GM23338 (cell line): Measurements from ENCODE around the gene COQ8B. TPM values are rescaled to one million over a fixed set of nuclear protein-coding genes. Genes with fewer than 3 reads are reported as not detected.

Experiments used
- ATAC-seq: fragments of 200-7000 bp; cut with Tn5 transposase; 3 replicates; pipeline ENCODE4 v1.9.1; 2020
- DNase-seq: peaks from one replicate; pipeline ENCODE4 v3.0.0-alpha.2; 2015; ENCODE audit warnings: low spot score
- H2AFZ ChIP-seq: fragments of 200-600 bp; sonication (generic); 2 replicates; pipeline ENCODE4 v1.8.0; 2016; ENCODE audit warnings: antibody characterized with exemption, mild to moderate bottlenecking, moderate library complexity
- H3F3A ChIP-seq: fragments of 200-600 bp; sonication (generic); replicated peaks from 2 replicates; pipeline ENCODE4 v1.8.0; 2017; ENCODE audit warnings: antibody characterized with exemption, mixed run types, low read depth
- H3K27ac ChIP-seq: fragments of 200-600 bp; sonication (generic); 2 replicates; pipeline ENCODE4 v1.6.1; 2016; ENCODE audit warnings: low read depth
- H3K27me3 ChIP-seq: fragments of 200-600 bp; sonication (generic); 2 replicates; pipeline ENCODE4 v1.8.0; 2016; ENCODE audit warnings: mild to moderate bottlenecking, mixed run types, moderate library complexity; ENCODE audit not compliant: insufficient read depth
- H3K36me3 ChIP-seq: fragments of 200-600 bp; sonication (generic); 2 replicates; pipeline ENCODE4 v1.8.0; 2016; ENCODE audit warnings: mild to moderate bottlenecking; ENCODE audit not compliant: insufficient read depth
- H3K4me1 ChIP-seq: fragments of 200-600 bp; sonication (generic); 2 replicates; pipeline ENCODE4 v1.8.0; 2016; ENCODE audit warnings: mild to moderate bottlenecking, moderate library complexity; ENCODE audit not compliant: insufficient read depth
- H3K4me2 ChIP-seq: fragments of 200-600 bp; sonication (generic); 2 replicates; pipeline ENCODE4 v1.7.1; 2017; ENCODE audit warnings: mixed run types
- H3K4me3 ChIP-seq: fragments of 200-600 bp; sonication (generic); 2 replicates; pipeline ENCODE4 v1.6.1; 2016; ENCODE audit warnings: mixed run types
- H3K79me2 ChIP-seq: fragments of 200-600 bp; sonication (generic); replicated peaks from 2 replicates; pipeline ENCODE4 v1.8.0; 2017; ENCODE audit warnings: mild to moderate bottlenecking; ENCODE audit not compliant: insufficient read depth
- H3K9me2 ChIP-seq: fragments of 200-600 bp; sonication (generic); 2 replicates; pipeline ENCODE4 v1.8.0; 2017; ENCODE audit not compliant: insufficient read depth
- H4K20me1 ChIP-seq: fragments of 200-600 bp; sonication (generic); replicated peaks from 2 replicates; pipeline ENCODE4 v1.8.0; 2017; ENCODE audit warnings: mild to moderate bottlenecking; ENCODE audit not compliant: insufficient read depth
- H3K27ac Mint-ChIP-seq: 2 replicates; pipeline ENCODE4 v1.8.0; 2020; ENCODE audit warnings: inconsistent platforms, mild to moderate bottlenecking, moderate library complexity, mixed read lengths
- H3K27me3 Mint-ChIP-seq: 3 replicates; pipeline ENCODE4 v1.8.0; 2022; ENCODE audit warnings: low read depth, mild to moderate bottlenecking, moderate library complexity, mixed read lengths, inconsistent platforms; ENCODE audit not compliant: insufficient read depth, poor library complexity
- H3K36me3 Mint-ChIP-seq: 3 replicates; pipeline ENCODE4 v1.8.0; 2021; ENCODE audit warnings: low read depth, mild to moderate bottlenecking, inconsistent platforms, moderate library complexity, mixed read lengths
- H3K4me1 Mint-ChIP-seq: 3 replicates; pipeline ENCODE4 v1.8.0; 2020; ENCODE audit warnings: mild to moderate bottlenecking, inconsistent platforms, mixed read lengths
- H3K4me3 Mint-ChIP-seq: 3 replicates; pipeline ENCODE4 v1.8.0; 2021; ENCODE audit warnings: moderate library complexity, mild to moderate bottlenecking, inconsistent platforms, mixed read lengths
- H3K9me3 Mint-ChIP-seq: 3 replicates; pipeline ENCODE4 v1.8.0; 2020; ENCODE audit warnings: moderate library complexity, mild to moderate bottlenecking, inconsistent platforms, mixed read lengths
- STAT1 ChIP-seq: IDR thresholded peaks from one replicate; pipeline ENCODE4 v1.6.1; 2016; ENCODE audit warnings: antibody characterized with exemption; ENCODE audit not compliant: unreplicated experiment
- ZNF331 ChIP-seq: fragments of 250-450 bp; sonication (Bioruptor Pico); IDR thresholded peaks from 2 replicates; pipeline ENCODE4 v1.5.0; 2020; ENCODE audit warnings: low read depth, mild to moderate bottlenecking, moderate library complexity
- polyA plus RNA-seq: library from polyadenylated mRNA; unstranded; fragments of >200 nt; fragmentation: Nextera tagmentation; extraction: Ambion mirVana; gene quantifications from 2 replicates; pipeline ENCODE4 v1.2.1, GENCODE V29; 2016
- total RNA-seq: library from RNA; depleted of rRNA; stranded (reverse); fragments of >200 nt; shearing (Covaris generic); gene quantifications from 2 replicates; pipeline ENCODE4 v1.2.3, GENCODE V29; 2014
- TF ChIP-seq, protein P1 (sequence below): IDR thresholded peaks from 2 replicates; pipeline ENCODE4 v1.6.1; 2016; ENCODE audit warnings: antibody characterized with exemption
- TF ChIP-seq, protein P2 (sequence below): fragments of 250-450 bp; sonication (Bioruptor Pico); IDR thresholded peaks from 2 replicates; pipeline ENCODE4 v1.5.0; 2020; ENCODE audit warnings: mild to moderate bottlenecking, moderate library complexity
- TF ChIP-seq, protein P3 (sequence below), 2 experiments: fragments of 200-600 bp in 1 of 2; sonication (generic) in 1 of 2; conservative IDR thresholded peaks; 2 replicates each; pipeline versions ENCODE4 v1.5.1 to v1.6.1; 2016 to 2017; ENCODE audit warnings: antibody characterized with exemption in 2 of 2, low read depth in 2 of 2, mild to moderate bottlenecking in 2 of 2, moderate library complexity in 1 of 2

Gene COQ8B
- total and polyA plus RNA-seq, 2 experiments from 2014 or later = 13.9 to 59.6 TPM

DNA sequence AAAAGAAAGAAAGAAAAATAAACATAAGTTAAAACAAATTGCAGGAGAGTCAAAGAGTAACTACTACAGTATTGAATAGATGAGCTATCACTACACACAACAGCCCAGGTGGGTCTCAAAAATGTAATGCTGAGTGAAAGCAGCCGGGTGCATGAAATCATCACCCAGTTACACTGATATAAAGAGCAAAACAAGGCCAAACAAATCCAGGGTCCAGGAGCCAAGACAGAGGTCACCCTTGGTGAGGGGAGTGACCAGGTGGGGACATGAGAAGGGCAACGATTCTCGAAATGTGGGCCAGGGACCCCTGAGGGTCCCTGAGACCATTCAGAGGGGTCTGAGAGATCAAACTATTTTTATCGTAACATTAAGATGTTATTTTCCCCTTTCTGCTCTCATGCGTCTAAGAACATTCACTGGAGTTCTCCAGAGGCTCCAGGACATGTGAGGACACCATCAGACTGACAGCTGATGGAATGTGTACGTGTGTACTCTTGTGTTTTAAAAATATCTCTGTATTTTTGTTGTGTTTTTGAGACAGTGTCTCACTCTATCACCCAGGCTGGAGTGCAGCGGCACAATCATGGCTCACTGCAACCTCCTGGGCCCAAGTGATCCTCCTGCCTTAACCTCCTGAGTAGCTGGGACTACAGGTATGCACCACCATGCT is 10.6 kb downstream of the COQ8B start:
- no peak overlapping the region for H3K27ac ChIP-seq
- no peak overlapping the region for H3K4me2 ChIP-seq
- peaks cover 53% of the 10 kb centered on the region for H3K36me3 Mint-ChIP-seq
- peaks cover 6% of the 10 kb centered on the region for H3K27me3 Mint-ChIP-seq
- no peaks in the 10 kb centered on the region for H3K9me3 Mint-ChIP-seq
- DNase-seq (no peak), ATAC-seq (no peak)
- no peak overlapping the region for H3K4me3 ChIP-seq
- H3K9me2 ChIP-seq = no peaks in the 10 kb centered on the region
- peaks cover 10% of the 10 kb centered on the region for H3K4me1 Mint-ChIP-seq
- H2AFZ ChIP-seq = no peak overlapping the region
- TF ChIP-seq, protein P1, sequence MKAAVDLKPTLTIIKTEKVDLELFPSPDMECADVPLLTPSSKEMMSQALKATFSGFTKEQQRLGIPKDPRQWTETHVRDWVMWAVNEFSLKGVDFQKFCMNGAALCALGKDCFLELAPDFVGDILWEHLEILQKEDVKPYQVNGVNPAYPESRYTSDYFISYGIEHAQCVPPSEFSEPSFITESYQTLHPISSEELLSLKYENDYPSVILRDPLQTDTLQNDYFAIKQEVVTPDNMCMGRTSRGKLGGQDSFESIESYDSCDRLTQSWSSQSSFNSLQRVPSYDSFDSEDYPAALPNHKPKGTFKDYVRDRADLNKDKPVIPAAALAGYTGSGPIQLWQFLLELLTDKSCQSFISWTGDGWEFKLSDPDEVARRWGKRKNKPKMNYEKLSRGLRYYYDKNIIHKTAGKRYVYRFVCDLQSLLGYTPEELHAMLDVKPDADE = no peak
- TF ChIP-seq, protein P2, sequence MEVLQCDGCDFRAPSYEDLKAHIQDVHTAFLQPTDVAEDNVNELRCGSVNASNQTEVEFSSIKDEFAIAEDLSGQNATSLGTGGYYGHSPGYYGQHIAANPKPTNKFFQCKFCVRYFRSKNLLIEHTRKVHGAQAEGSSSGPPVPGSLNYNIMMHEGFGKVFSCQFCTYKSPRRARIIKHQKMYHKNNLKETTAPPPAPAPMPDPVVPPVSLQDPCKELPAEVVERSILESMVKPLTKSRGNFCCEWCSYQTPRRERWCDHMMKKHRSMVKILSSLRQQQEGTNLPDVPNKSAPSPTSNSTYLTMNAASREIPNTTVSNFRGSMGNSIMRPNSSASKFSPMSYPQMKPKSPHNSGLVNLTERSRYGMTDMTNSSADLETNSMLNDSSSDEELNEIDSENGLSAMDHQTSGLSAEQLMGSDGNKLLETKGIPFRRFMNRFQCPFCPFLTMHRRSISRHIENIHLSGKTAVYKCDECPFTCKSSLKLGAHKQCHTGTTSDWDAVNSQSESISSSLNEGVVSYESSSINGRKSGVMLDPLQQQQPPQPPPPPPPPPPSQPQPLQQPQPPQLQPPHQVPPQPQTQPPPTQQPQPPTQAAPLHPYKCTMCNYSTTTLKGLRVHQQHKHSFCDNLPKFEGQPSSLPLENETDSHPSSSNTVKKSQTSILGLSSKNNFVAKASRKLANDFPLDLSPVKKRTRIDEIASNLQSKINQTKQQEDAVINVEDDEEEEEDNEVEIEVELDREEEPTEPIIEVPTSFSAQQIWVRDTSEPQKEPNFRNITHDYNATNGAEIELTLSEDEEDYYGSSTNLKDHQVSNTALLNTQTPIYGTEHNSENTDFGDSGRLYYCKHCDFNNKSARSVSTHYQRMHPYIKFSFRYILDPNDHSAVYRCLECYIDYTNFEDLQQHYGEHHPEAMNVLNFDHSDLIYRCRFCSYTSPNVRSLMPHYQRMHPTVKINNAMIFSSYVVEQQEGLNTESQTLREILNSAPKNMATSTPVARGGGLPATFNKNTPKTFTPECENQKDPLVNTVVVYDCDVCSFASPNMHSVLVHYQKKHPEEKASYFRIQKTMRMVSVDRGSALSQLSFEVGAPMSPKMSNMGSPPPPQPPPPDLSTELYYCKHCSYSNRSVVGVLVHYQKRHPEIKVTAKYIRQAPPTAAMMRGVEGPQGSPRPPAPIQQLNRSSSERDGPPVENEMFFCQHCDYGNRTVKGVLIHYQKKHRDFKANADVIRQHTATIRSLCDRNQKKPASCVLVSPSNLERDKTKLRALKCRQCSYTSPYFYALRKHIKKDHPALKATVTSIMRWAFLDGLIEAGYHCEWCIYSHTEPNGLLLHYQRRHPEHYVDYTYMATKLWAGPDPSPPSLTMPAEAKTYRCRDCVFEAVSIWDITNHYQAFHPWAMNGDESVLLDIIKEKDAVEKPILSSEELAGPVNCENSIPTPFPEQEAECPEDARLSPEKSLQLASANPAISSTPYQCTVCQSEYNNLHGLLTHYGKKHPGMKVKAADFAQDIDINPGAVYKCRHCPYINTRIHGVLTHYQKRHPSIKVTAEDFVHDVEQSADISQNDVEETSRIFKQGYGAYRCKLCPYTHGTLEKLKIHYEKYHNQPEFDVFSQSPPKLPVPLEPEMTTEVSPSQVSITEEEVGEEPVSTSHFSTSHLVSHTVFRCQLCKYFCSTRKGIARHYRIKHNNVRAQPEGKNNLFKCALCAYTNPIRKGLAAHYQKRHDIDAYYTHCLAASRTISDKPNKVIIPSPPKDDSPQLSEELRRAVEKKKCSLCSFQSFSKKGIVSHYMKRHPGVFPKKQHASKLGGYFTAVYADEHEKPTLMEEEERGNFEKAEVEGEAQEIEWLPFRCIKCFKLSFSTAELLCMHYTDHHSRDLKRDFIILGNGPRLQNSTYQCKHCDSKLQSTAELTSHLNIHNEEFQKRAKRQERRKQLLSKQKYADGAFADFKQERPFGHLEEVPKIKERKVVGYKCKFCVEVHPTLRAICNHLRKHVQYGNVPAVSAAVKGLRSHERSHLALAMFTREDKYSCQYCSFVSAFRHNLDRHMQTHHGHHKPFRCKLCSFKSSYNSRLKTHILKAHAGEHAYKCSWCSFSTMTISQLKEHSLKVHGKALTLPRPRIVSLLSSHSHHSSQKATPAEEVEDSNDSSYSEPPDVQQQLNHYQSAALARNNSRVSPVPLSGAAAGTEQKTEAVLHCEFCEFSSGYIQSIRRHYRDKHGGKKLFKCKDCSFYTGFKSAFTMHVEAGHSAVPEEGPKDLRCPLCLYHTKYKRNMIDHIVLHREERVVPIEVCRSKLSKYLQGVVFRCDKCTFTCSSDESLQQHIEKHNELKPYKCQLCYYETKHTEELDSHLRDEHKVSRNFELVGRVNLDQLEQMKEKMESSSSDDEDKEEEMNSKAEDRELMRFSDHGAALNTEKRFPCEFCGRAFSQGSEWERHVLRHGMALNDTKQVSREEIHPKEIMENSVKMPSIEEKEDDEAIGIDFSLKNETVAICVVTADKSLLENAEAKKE (CRISPR knock-in tag) = no peak
- TF ChIP-seq, protein P3, sequence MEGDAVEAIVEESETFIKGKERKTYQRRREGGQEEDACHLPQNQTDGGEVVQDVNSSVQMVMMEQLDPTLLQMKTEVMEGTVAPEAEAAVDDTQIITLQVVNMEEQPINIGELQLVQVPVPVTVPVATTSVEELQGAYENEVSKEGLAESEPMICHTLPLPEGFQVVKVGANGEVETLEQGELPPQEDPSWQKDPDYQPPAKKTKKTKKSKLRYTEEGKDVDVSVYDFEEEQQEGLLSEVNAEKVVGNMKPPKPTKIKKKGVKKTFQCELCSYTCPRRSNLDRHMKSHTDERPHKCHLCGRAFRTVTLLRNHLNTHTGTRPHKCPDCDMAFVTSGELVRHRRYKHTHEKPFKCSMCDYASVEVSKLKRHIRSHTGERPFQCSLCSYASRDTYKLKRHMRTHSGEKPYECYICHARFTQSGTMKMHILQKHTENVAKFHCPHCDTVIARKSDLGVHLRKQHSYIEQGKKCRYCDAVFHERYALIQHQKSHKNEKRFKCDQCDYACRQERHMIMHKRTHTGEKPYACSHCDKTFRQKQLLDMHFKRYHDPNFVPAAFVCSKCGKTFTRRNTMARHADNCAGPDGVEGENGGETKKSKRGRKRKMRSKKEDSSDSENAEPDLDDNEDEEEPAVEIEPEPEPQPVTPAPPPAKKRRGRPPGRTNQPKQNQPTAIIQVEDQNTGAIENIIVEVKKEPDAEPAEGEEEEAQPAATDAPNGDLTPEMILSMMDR (conservative IDR thresholded peaks at IDR 0.05; ENCODE audit: low read depth in 2 of 2) = no peak
- TF ChIP-seq ZNF331 (CRISPR knock-in tag) = no peak
- TF ChIP-seq STAT1 = no peak
- H3K4me3 Mint-ChIP-seq = no peak overlapping the region
- H3K36me3 ChIP-seq = peaks cover 18% of the 10 kb centered on the region
- H3K79me2 ChIP-seq = no peaks in the 10 kb centered on the region
- no peak overlapping the region for H3K27ac Mint-ChIP-seq
- H3K4me1 ChIP-seq = 0 out of 2 replicates have a peak, but pooled peaks cover 3% of the 10 kb centered on the region
- H3F3A ChIP-seq = 0 out of 2 replicates have a peak, but pooled peaks cover 6% of the 10 kb centered on the region
- no peaks in the 10 kb centered on the region; the same call in 1 of the 2 replicates for H4K20me1 ChIP-seq
- no peaks in the 10 kb centered on the region for H3K27me3 ChIP-seq
